Measurements from ENCODE around the gene SMOC1. TPM values are rescaled to one million over a fixed set of nuclear protein-coding genes. Genes with fewer than 3 reads are reported as not detected.
A peak's percentile ranks its signal among the peaks of the same experiment; 100 is the strongest.

SMOC1 gene
- polyA plus RNA-seq (2012; ENCODE audit: insufficient read depth, insufficient read length): not detected

DNA sequence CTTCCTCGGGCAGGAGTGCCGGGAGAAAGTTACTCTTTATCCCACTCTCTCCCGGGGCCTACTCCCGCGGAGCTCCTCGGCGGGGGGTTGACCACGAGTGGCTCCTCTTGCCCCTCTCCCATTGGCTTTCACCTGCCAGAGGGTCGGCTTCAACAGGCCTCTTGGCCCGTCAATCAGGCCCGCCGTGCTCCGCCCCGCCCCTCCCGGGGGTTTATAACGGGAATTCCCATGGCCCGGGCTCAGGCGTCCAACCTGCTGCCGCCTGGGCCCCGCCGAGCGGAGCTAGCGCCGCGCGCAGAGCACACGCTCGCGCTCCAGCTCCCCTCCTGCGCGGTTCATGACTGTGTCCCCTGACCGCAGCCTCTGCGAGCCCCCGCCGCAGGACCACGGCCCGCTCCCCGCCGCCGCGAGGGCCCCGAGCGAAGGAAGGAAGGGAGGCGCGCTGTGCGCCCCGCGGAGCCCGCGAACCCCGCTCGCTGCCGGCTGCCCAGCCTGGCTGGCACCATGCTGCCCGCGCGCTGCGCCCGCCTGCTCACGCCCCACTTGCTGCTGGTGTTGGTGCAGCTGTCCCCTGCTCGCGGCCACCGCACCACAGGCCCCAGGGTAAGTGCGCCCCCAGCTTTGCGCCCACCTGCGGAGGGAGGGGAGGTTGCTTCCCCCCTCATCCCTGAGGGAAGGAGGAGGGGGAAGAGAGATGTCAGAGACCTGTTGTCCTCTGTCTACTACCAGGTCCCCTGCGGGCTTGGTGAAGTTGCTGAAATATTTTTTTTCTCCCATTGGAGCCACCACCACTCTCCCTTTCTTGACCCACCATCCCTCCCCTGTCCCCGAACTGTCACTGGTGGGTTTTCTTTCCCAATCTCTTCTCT lies at the start of gene SMOC1:
SMOC1 (plus strand) TSS at position 242 of the 869 bp plus-strand sequence; CDS start at position 505, 263 bp downstream.
- H3K4me3 ChIP-seq (ENCODE audit: low read length): no peak within 1 kb of the TSS
- DNase-seq (ENCODE audit: low read depth, low spot score): no peak

GRCh38 chr14:69838881-69839416 lies 40.3 kb upstream of the SMOC1 start:
- no peak overlapping the region for H3K4me3 ChIP-seq (ENCODE audit: low read length)
- no peak for DNase-seq (ENCODE audit: low read depth, low spot score)

DNA sequence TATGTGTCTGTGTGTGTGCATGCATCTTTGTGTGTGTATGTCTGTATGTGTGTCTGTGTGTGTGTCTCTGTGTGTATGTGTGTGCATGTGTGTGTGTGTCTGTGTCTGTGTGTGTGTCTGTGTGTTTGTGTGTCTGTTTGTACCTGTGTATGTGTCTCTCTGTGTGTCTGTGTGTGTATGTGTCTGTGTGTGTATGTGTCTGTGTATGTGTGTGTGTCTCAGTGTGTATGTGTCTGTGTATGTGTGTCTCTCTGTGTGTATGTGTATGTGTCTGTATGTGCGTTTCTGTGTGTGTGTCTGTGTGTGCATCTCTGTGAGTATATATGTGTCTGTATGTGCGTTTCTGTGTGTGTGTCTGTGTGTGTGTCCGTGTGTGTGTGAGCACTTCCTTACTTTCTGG lies 39.6 kb upstream of the SMOC1 start:
- no peak for DNase-seq (ENCODE audit: low read depth, low spot score)
- H3K4me3 ChIP-seq (ENCODE audit: low read length): no peak overlapping the region

DNA sequence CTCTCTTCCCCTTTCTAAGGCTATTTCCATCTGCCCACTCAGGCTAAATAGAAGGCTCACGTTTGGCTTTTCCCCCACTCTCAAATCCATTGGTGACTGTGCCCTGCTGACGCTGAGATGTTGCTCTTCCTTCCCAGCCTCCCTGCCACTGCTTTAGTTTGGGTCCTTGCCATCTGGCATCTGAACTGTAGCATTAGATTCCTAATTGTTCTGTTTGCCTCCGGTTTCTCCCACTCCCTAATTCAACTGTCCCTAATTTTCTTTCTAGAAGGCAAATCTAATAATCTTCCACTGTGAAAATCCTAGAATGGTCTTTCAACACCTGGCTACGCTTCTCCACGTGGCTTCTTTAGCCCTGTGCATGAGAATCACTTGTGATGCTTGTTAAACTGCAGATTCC lies 37.6 kb upstream of the SMOC1 start:
- H3K4me3 ChIP-seq (ENCODE audit: low read length): no peak overlapping the region
- no peak for DNase-seq (ENCODE audit: low read depth, low spot score)

GRCh38 chr14:69842686-69843420 lies 36.4 kb upstream of the SMOC1 start:
- DNase-seq (ENCODE audit: low read depth, low spot score): no peak
- H3K4me3 ChIP-seq (ENCODE audit: low read length): no peak overlapping the region

GRCh38 chr14:69844171-69844570 lies 35.0 kb upstream of the SMOC1 start:
- no peak for DNase-seq (ENCODE audit: low read depth, low spot score)
- H3K4me3 ChIP-seq (ENCODE audit: low read length): no peak overlapping the region

- no peak overlapping the region for H3K4me3 ChIP-seq (ENCODE audit: low read length)
- no peak for DNase-seq (ENCODE audit: low read depth, low spot score)
Observed at GRCh38 chr14:69845050-69845581, 34.1 kb upstream of the SMOC1 start.

DNA sequence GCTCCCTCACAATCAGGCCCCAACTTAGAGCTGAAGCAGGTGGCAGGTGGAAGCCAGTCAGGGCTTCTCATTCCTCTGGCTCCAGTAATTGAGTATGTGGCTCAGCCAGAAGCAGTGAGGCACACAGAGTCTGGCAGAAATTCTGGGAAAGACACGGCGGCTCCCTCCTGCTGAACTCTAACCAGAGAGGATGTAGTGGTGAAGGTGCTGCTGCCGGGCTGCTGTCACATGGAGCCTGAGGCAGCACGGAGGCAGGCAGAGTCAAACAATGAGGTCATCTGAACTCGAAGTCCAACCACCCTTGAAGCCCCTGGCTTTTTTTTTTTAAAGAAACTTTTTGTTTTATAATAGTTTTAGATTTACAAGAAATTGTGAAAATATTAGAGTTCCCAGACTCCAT lies 33.4 kb upstream of the SMOC1 start:
- DNase-seq (ENCODE audit: low read depth, low spot score): no peak

GRCh38 chr14:69848156-69848555 lies 31.1 kb upstream of the SMOC1 start:
- no peak overlapping the region for H3K4me3 ChIP-seq (ENCODE audit: low read length)
- DNase-seq (ENCODE audit: low read depth, low spot score): no peak

More for the DNA sequence above, 33.4 kb upstream of the SMOC1 start:
- no peak overlapping the region for H3K4me3 ChIP-seq (ENCODE audit: low read length)

DNA sequence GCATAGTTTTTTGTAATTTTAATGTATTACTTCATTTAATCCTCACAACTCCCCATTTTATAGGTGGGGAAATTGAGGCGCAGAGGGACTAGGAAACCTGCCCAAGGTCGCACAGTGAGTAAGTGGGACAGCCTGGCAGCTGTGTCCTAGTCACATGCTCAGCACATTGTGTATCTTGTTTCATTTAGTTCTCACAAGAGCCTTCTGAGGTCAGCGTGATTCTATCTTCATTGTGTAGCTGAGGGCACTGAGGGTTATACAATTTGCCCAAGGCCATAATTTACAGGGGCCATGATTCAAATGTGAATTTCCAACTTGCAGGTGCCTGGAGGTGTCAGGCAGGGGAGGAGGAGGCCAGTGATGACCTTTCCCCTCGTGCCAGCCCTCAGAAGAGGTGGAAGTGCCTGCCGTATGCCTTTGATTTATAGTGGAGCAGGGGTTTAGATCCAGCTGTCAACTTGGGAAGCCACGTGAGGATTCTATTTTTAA lies 30.3 kb upstream of the SMOC1 start:
- no peak for DNase-seq (ENCODE audit: low read depth, low spot score)

GRCh38 chr14:69850086-69850735 lies 29.0 kb upstream of the SMOC1 start:
- no peak overlapping the region for H3K4me3 ChIP-seq (ENCODE audit: low read length)
- no peak for DNase-seq (ENCODE audit: low read depth, low spot score)

More for the DNA sequence above, 30.3 kb upstream of the SMOC1 start:
- H3K4me3 ChIP-seq (ENCODE audit: low read length): no peak overlapping the region

GRCh38 chr14:69850736-69851112 lies 28.5 kb upstream of the SMOC1 start:
- no peak overlapping the region for H3K4me3 ChIP-seq (ENCODE audit: low read length)
- no peak for DNase-seq (ENCODE audit: low read depth, low spot score)

- H3K4me3 ChIP-seq (ENCODE audit: low read length): no peak overlapping the region
- peak; percentile 85 for DNase-seq (ENCODE audit: low read depth, low spot score)
Observed at GRCh38 chr14:69852531-69853321, 26.5 kb upstream of the SMOC1 start.

GRCh38 chr14:69853774-69854173 lies 25.4 kb upstream of the SMOC1 start:
- DNase-seq (ENCODE audit: low read depth, low spot score): no peak
- H3K4me3 ChIP-seq (ENCODE audit: low read length): no peak overlapping the region

GRCh38 chr14:69854598-69854997 lies 24.6 kb upstream of the SMOC1 start:
- H3K4me3 ChIP-seq (ENCODE audit: low read length): no peak overlapping the region
- DNase-seq (ENCODE audit: low read depth, low spot score): no peak

- no peak overlapping the region for H3K4me3 ChIP-seq (ENCODE audit: low read length)
Observed at GRCh38 chr14:69855180-69855832, 23.9 kb upstream of the SMOC1 start.

GRCh38 chr14:69858801-69859200 lies 20.4 kb upstream of the SMOC1 start:
- no peak overlapping the region for H3K4me3 ChIP-seq (ENCODE audit: low read length)
- no peak for DNase-seq (ENCODE audit: low read depth, low spot score)

More at GRCh38 chr14:69855180-69855832, 23.9 kb upstream of the SMOC1 start:
- no peak for DNase-seq (ENCODE audit: low read depth, low spot score)

DNA sequence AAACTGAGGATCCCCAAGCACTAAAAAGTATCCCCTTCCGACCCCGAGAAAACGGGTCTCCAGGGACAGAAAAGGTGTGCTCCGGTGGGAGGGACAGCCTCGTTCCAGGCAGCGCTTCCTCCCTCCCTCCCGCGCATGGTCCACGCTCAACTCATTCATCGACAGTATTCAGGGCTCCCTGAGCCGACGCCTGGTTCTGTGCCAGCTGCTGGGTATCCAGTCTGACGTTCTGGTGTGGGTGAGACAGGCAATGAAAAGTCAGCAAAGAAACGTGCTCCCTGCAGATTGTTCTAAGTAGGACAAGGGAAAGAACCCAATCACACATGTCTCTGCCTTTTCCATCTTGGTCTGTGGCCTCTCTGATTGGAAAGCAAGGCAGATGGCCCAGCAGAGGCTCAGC lies 19.6 kb upstream of the SMOC1 start:
- H3K4me3 ChIP-seq (ENCODE audit: low read length): no peak overlapping the region
- no peak for DNase-seq (ENCODE audit: low read depth, low spot score)

Measured in Jurkat, Clone E6-1 (cell line).